HG03108 (cell line): ENCODE results near the gene NOTCH2.
"Not testable (repeated sequence)": the region's sequence is repeated elsewhere in the genome, so short reads cannot be mapped to it uniquely, and the experiment has no call there.

Experiments used
- ATAC-seq: cut with Tn5 transposase; IDR thresholded peaks from one replicate; pipeline ENCODE4 v1.9.1; 2021; ENCODE audit warnings: moderate library complexity; ENCODE audit not compliant: unreplicated experiment

Gene NOTCH2

GRCh38 chr1:120069920-120070214, 405 bp upstream of the NOTCH2 start:
- ATAC-seq: not testable (repeated sequence)

- not testable (repeated sequence) for ATAC-seq
These were observed 787 bp downstream of the NOTCH2 start for GRCh38 chr1:120068683-120069066.

GRCh38 chr1:120048208-120048607, 21.3 kb downstream of the NOTCH2 start:
- not testable (repeated sequence) for ATAC-seq

- ATAC-seq: not testable (repeated sequence)
These were observed 27.7 kb downstream of the NOTCH2 start for GRCh38 chr1:120041771-120042170.

- not testable (repeated sequence) for ATAC-seq
These were observed 37.2 kb downstream of the NOTCH2 start for GRCh38 chr1:120032253-120032652.

GRCh38 chr1:120023791-120024190, 45.7 kb downstream of the NOTCH2 start:
- not testable (repeated sequence) for ATAC-seq

GRCh38 chr1:120014978-120015377, 54.5 kb downstream of the NOTCH2 start:
- ATAC-seq: not testable (repeated sequence)

- not testable (repeated sequence) for ATAC-seq
These were observed 61.1 kb downstream of the NOTCH2 start for GRCh38 chr1:120008320-120008719.

GRCh38 chr1:120007850-120008249, 61.6 kb downstream of the NOTCH2 start:
- not testable (repeated sequence) for ATAC-seq

GRCh38 chr1:120001035-120001434, 68.4 kb downstream of the NOTCH2 start:
- not testable (repeated sequence) for ATAC-seq

GRCh38 chr1:119996731-119997312, 72.6 kb downstream of the NOTCH2 start:
- not testable (repeated sequence) for ATAC-seq

GRCh38 chr1:119995975-119996374, 73.5 kb downstream of the NOTCH2 start:
- not testable (repeated sequence) for ATAC-seq

GRCh38 chr1:119988306-119989062, 81.0 kb downstream of the NOTCH2 start:
- ATAC-seq: no peak

- ATAC-seq: no peak
These were observed 81.8 kb downstream of the NOTCH2 start for GRCh38 chr1:119987686-119988085.

GRCh38 chr1:119987112-119987511, 82.3 kb downstream of the NOTCH2 start:
- ATAC-seq: no peak

GRCh38 chr1:119986007-119986497, 83.4 kb downstream of the NOTCH2 start:
- ATAC-seq: no peak

- ATAC-seq: no peak
These were observed 84.7 kb downstream of the NOTCH2 start for GRCh38 chr1:119984771-119985170.

GRCh38 chr1:119981986-119982815, 87.3 kb downstream of the NOTCH2 start:
- ATAC-seq: no peak

- no peak for ATAC-seq
These were observed 88.0 kb downstream of the NOTCH2 start for GRCh38 chr1:119981496-119981895.

GRCh38 chr1:119978018-119978505, 91.4 kb downstream of the NOTCH2 start:
- no peak for ATAC-seq

GRCh38 chr1:119977113-119977736, 92.2 kb downstream of the NOTCH2 start:
- ATAC-seq: not testable (repeated sequence)
